Measurements from ENCODE around the gene C1QTNF9.

DNA sequence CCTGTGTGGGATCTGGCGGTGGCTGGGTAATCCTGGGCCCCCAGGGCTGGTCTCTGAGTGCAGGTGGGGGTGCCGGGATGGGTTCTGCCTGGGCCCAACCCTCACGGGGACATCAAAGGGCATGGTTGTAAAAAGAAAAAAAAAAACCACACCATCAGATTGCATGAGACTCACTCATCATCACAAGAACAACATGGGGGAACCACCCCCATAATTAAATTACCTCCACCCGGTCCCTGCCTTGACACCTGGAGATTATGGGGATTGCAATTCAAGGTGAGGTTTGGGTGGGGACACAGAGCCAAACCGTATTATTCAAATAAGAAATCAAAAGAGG lies 14.3 kb downstream of the C1QTNF9 start:
- TF ChIP-seq, protein P1, sequence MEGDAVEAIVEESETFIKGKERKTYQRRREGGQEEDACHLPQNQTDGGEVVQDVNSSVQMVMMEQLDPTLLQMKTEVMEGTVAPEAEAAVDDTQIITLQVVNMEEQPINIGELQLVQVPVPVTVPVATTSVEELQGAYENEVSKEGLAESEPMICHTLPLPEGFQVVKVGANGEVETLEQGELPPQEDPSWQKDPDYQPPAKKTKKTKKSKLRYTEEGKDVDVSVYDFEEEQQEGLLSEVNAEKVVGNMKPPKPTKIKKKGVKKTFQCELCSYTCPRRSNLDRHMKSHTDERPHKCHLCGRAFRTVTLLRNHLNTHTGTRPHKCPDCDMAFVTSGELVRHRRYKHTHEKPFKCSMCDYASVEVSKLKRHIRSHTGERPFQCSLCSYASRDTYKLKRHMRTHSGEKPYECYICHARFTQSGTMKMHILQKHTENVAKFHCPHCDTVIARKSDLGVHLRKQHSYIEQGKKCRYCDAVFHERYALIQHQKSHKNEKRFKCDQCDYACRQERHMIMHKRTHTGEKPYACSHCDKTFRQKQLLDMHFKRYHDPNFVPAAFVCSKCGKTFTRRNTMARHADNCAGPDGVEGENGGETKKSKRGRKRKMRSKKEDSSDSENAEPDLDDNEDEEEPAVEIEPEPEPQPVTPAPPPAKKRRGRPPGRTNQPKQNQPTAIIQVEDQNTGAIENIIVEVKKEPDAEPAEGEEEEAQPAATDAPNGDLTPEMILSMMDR (IDR thresholded peaks at IDR 0.05), result no peak
- TF ChIP-seq, protein P2, sequence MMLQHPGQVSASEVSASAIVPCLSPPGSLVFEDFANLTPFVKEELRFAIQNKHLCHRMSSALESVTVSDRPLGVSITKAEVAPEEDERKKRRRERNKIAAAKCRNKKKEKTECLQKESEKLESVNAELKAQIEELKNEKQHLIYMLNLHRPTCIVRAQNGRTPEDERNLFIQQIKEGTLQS (CRISPR knock-in tag; conservative IDR thresholded peaks at IDR 0.05), result no peak
- TF ChIP-seq ZNF138 (CRISPR knock-in tag; conservative IDR thresholded peaks at IDR 0.05) (no peak), NR1H2 (CRISPR knock-in tag; IDR thresholded peaks at IDR 0.05) (no peak), SP1 (CRISPR knock-in tag; conservative IDR thresholded peaks at IDR 0.05) (no peak)
- TF ChIP-seq, protein P3, sequence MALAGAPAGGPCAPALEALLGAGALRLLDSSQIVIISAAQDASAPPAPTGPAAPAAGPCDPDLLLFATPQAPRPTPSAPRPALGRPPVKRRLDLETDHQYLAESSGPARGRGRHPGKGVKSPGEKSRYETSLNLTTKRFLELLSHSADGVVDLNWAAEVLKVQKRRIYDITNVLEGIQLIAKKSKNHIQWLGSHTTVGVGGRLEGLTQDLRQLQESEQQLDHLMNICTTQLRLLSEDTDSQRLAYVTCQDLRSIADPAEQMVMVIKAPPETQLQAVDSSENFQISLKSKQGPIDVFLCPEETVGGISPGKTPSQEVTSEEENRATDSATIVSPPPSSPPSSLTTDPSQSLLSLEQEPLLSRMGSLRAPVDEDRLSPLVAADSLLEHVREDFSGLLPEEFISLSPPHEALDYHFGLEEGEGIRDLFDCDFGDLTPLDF (CRISPR knock-in tag; IDR thresholded peaks at IDR 0.05), result no peak
- TF ChIP-seq, protein P4, sequence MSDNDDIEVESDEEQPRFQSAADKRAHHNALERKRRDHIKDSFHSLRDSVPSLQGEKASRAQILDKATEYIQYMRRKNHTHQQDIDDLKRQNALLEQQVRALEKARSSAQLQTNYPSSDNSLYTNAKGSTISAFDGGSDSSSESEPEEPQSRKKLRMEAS (CRISPR knock-in tag; IDR thresholded peaks at IDR 0.05), result no peak
- TF ChIP-seq, protein P5, sequence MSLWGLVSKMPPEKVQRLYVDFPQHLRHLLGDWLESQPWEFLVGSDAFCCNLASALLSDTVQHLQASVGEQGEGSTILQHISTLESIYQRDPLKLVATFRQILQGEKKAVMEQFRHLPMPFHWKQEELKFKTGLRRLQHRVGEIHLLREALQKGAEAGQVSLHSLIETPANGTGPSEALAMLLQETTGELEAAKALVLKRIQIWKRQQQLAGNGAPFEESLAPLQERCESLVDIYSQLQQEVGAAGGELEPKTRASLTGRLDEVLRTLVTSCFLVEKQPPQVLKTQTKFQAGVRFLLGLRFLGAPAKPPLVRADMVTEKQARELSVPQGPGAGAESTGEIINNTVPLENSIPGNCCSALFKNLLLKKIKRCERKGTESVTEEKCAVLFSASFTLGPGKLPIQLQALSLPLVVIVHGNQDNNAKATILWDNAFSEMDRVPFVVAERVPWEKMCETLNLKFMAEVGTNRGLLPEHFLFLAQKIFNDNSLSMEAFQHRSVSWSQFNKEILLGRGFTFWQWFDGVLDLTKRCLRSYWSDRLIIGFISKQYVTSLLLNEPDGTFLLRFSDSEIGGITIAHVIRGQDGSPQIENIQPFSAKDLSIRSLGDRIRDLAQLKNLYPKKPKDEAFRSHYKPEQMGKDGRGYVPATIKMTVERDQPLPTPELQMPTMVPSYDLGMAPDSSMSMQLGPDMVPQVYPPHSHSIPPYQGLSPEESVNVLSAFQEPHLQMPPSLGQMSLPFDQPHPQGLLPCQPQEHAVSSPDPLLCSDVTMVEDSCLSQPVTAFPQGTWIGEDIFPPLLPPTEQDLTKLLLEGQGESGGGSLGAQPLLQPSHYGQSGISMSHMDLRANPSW (CRISPR knock-in tag; conservative IDR thresholded peaks at IDR 0.05; ENCODE audit: low read depth), result no peak

All from WTC11 (cell line).